ENCODE data around the gene EXOC6B.
A peak's percentile ranks its signal among the peaks of the same experiment; 100 is the strongest.

EXOC6B gene

GRCh38 chr2:72862239-72862988 lies 36.6 kb upstream of the EXOC6B start:
- Histone ChIP-seq H3K9me3 (ENCODE audit: severe bottlenecking) (no peaks in the 10 kb centered on the region), H3K4me3 (ENCODE audit: low read depth, low read length) (peak overlapping the region; percentile 44), H3K27ac (no peak overlapping the region), H3K36me3 (no peaks in the 10 kb centered on the region), H3K27me3 (ENCODE audit: insufficient read depth, low read depth, severe bottlenecking) (peaks cover 53% of the 10 kb centered on the region)
- TF ChIP-seq CTCF (IDR thresholded peaks at IDR 0.05; ENCODE audit: low read depth, low read length), result peak; percentile 100
- DNase-seq, result peak; percentile 96

- TF ChIP-seq CTCF (IDR thresholded peaks at IDR 0.05; ENCODE audit: low read depth, low read length), result peak; percentile 82
- Histone ChIP-seq H3K4me3 (ENCODE audit: low read depth, low read length) (no peak overlapping the region), H3K9me3 (ENCODE audit: severe bottlenecking) (no peaks in the 10 kb centered on the region), H3K27me3 (ENCODE audit: insufficient read depth, low read depth, severe bottlenecking) (peaks cover 74% of the 10 kb centered on the region), H3K27ac (no peak overlapping the region), H3K36me3 (no peaks in the 10 kb centered on the region)
- peak; percentile 80 for DNase-seq
Observed at GRCh38 chr2:72859831-72860262, 34.0 kb upstream of the EXOC6B start.

- Histone ChIP-seq H3K27me3 (ENCODE audit: insufficient read depth, low read depth, severe bottlenecking) (peaks cover 87% of the 10 kb centered on the region), H3K4me3 (ENCODE audit: low read depth, low read length) (no peak overlapping the region), H3K9me3 (ENCODE audit: severe bottlenecking) (no peaks in the 10 kb centered on the region), H3K27ac (no peak overlapping the region), H3K36me3 (no peaks in the 10 kb centered on the region)
- no peak for TF ChIP-seq CTCF (IDR thresholded peaks at IDR 0.05; ENCODE audit: low read depth, low read length)
- DNase-seq, result no peak
Observed at GRCh38 chr2:72851333-72851732, 25.5 kb upstream of the EXOC6B start.

GRCh38 chr2:72849138-72849462 lies 23.3 kb upstream of the EXOC6B start:
- Histone ChIP-seq H3K4me3 (ENCODE audit: low read depth, low read length) (no peak overlapping the region), H3K36me3 (no peaks in the 10 kb centered on the region), H3K27me3 (ENCODE audit: insufficient read depth, low read depth, severe bottlenecking) (peaks cover 69% of the 10 kb centered on the region), H3K27ac (no peak overlapping the region), H3K9me3 (ENCODE audit: severe bottlenecking) (no peaks in the 10 kb centered on the region)
- TF ChIP-seq CTCF (IDR thresholded peaks at IDR 0.05; ENCODE audit: low read depth, low read length), result no peak
- DNase-seq, result no peak

- TF ChIP-seq CTCF (IDR thresholded peaks at IDR 0.05; ENCODE audit: low read depth, low read length), result no peak
- Histone ChIP-seq H3K9me3 (ENCODE audit: severe bottlenecking) (no peaks in the 10 kb centered on the region), H3K4me3 (ENCODE audit: low read depth, low read length) (no peak overlapping the region), H3K27ac (no peak overlapping the region), H3K36me3 (no peaks in the 10 kb centered on the region), H3K27me3 (ENCODE audit: insufficient read depth, low read depth, severe bottlenecking) (peaks cover 66% of the 10 kb centered on the region)
- no peak for DNase-seq
Observed at GRCh38 chr2:72848436-72849137, 22.8 kb upstream of the EXOC6B start.
